ENCODE measurements around the gene TTC8.

Gene TTC8

DNA sequence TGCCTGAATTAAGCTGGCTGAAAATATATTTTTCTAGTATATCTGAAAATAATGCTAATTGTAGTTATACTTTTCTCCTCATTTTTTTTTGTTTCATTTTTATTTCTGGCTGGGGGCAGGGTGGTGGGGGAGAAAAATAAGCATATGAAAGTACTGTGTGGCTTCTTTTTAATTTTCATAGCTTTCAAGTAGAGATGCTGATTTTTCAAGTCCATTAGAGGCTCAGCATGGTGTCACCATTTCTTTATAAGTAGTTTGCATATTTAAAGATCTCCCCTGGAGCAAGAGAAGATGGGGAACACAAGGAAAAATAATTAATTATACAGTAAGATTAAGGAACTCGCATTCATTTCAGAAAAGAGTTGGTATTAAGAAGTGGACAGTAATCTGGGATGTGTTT lies 27.1 kb downstream of the TTC8 start:
- no peaks in the 10 kb centered on the region for H3K36me3 ChIP-seq (ENCODE audit: control insufficient read depth in 1 of 2, insufficient read depth in 2 of 2, low read length in 2 of 2)
- H3K9ac ChIP-seq (ENCODE audit: low read length) = no peak overlapping the region
- no peak overlapping the region for H3K4ac ChIP-seq (ENCODE audit: low read depth, low read length)
- H4K91ac ChIP-seq (ENCODE audit: low read depth, low read length) = no peak overlapping the region
- DNase-seq = no peak
- H3K14ac ChIP-seq (ENCODE audit: low read length) = no peak overlapping the region
- H4K12ac ChIP-seq (ENCODE audit: low read depth, low read length) = no peak overlapping the region
- H2BK5ac ChIP-seq (ENCODE audit: low read depth, low read length, poor library complexity) = no peak overlapping the region
- no peaks in the 10 kb centered on the region for H3K4me1 ChIP-seq (ENCODE audit: control insufficient read depth in 1 of 2, insufficient read depth in 2 of 2, low read length in 2 of 2)
- H2BK120ac ChIP-seq (ENCODE audit: insufficient read depth, low read length, poor library complexity) = no peak overlapping the region
- no peak overlapping the region for H4K8ac ChIP-seq (ENCODE audit: low read depth, low read length)
- no peaks in the 10 kb centered on the region for H3K9me3 ChIP-seq (ENCODE audit: insufficient read depth, low read depth, low read length)
- no peak overlapping the region for H2AK5ac ChIP-seq (ENCODE audit: low read length)
- H3K23ac ChIP-seq (ENCODE audit: low read length) = no peak overlapping the region
- no peak overlapping the region for H2BK12ac ChIP-seq (ENCODE audit: low read length)
- no CpG with 5 or more reads among the region's 1 CpG for WGBS (ENCODE audit: extremely low coverage, insufficient coverage, insufficient read length)
- no peaks in the 10 kb centered on the region for H3K79me1 ChIP-seq (ENCODE audit: low read length)
- H2AFZ ChIP-seq (ENCODE audit: insufficient read depth, low read length, poor library complexity) = no peak overlapping the region
- no peak overlapping the region for H3K4me3 ChIP-seq (ENCODE audit: low read depth, low read length)
- H3K27me3 ChIP-seq (ENCODE audit: insufficient read depth, low read length) = no peaks in the 10 kb centered on the region
- no peaks in the 10 kb centered on the region for H3K79me2 ChIP-seq (ENCODE audit: control insufficient read depth, insufficient read depth, low read length, poor library complexity)
- no peak overlapping the region for H3K18ac ChIP-seq (ENCODE audit: low read length)
- H3K27ac ChIP-seq (ENCODE audit: low read depth, low read length) = no peak overlapping the region
- no peak overlapping the region for H3K4me2 ChIP-seq (ENCODE audit: low read length)

DNA sequence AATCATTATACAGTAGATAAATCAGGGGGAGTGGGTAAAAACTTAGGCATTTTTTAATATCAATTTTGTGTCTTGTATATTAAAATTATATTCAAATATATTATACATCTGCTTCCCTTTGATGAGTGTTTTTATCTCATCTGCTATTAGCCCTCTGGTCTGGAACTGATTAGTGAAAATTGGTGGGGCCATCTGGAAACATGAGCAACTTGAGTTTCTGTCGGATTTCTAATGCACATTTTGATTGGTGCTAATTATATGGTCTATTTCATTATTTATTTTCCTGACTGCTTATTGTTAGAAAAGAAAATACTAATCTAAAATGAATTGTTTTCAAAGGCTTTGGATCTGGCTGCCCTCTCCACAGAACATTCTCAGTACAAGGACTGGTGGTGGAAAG lies 28.2 kb downstream of the TTC8 start:
- Histone ChIP-seq H4K8ac (ENCODE audit: low read depth, low read length) (no peak overlapping the region), H3K27ac (ENCODE audit: low read depth, low read length) (no peak overlapping the region), H2AFZ (ENCODE audit: insufficient read depth, low read length, poor library complexity) (no peak overlapping the region), H4K12ac (ENCODE audit: low read depth, low read length) (no peak overlapping the region), H3K79me1 (ENCODE audit: low read length) (no peaks in the 10 kb centered on the region), H2AK5ac (ENCODE audit: low read length) (no peak overlapping the region), H3K18ac (ENCODE audit: low read length) (no peak overlapping the region), H3K23ac (ENCODE audit: low read length) (no peak overlapping the region), H3K9me3 (ENCODE audit: insufficient read depth, low read depth, low read length) (no peaks in the 10 kb centered on the region), H3K14ac (ENCODE audit: low read length) (no peak overlapping the region), H3K4me3 (ENCODE audit: low read depth, low read length) (no peak overlapping the region), H3K79me2 (ENCODE audit: control insufficient read depth, insufficient read depth, low read length, poor library complexity) (no peaks in the 10 kb centered on the region), H3K4me1 (ENCODE audit: control insufficient read depth in 1 of 2, insufficient read depth in 2 of 2, low read length in 2 of 2) (no peaks in the 10 kb centered on the region), H4K91ac (ENCODE audit: low read depth, low read length) (no peak overlapping the region), H2BK12ac (ENCODE audit: low read length) (no peak overlapping the region), H3K27me3 (ENCODE audit: insufficient read depth, low read length) (no peaks in the 10 kb centered on the region), H3K36me3 (ENCODE audit: control insufficient read depth in 1 of 2, insufficient read depth in 2 of 2, low read length in 2 of 2) (no peaks in the 10 kb centered on the region), H3K4ac (ENCODE audit: low read depth, low read length) (no peak overlapping the region), H3K4me2 (ENCODE audit: low read length) (no peak overlapping the region), H2BK5ac (ENCODE audit: low read depth, low read length, poor library complexity) (no peak overlapping the region), H2BK120ac (ENCODE audit: insufficient read depth, low read length, poor library complexity) (no peak overlapping the region), H3K9ac (ENCODE audit: low read length) (no peak overlapping the region)
- no peak for DNase-seq
- WGBS (ENCODE audit: extremely low coverage, insufficient coverage, insufficient read length) = no CpG with 5 or more reads among the region's 1 CpG

- no peak overlapping the region for H2BK120ac ChIP-seq (ENCODE audit: insufficient read depth, low read length, poor library complexity)
- H3K36me3 ChIP-seq (ENCODE audit: control insufficient read depth in 1 of 2, insufficient read depth in 2 of 2, low read length in 2 of 2) = peaks cover 0 to 2% of the 10 kb centered on the region in 2 experiments
- H3K9ac ChIP-seq (ENCODE audit: low read length) = no peak overlapping the region
- H2AK5ac ChIP-seq (ENCODE audit: low read length) = no peak overlapping the region
- H3K79me2 ChIP-seq (ENCODE audit: control insufficient read depth, insufficient read depth, low read length, poor library complexity) = no peaks in the 10 kb centered on the region
- no peak overlapping the region for H3K23ac ChIP-seq (ENCODE audit: low read length)
- H2BK5ac ChIP-seq (ENCODE audit: low read depth, low read length, poor library complexity) = no peak overlapping the region
- no peak overlapping the region for H4K12ac ChIP-seq (ENCODE audit: low read depth, low read length)
- H4K8ac ChIP-seq (ENCODE audit: low read depth, low read length) = no peak overlapping the region
- no peaks in the 10 kb centered on the region for H3K27me3 ChIP-seq (ENCODE audit: insufficient read depth, low read length)
- no peak overlapping the region for H3K4ac ChIP-seq (ENCODE audit: low read depth, low read length)
- no peak for DNase-seq
- no peak overlapping the region for H3K4me3 ChIP-seq (ENCODE audit: low read depth, low read length)
- no peak overlapping the region for H4K91ac ChIP-seq (ENCODE audit: low read depth, low read length)
- no peak overlapping the region for H3K27ac ChIP-seq (ENCODE audit: low read depth, low read length)
- H3K18ac ChIP-seq (ENCODE audit: low read length) = no peak overlapping the region
- no peak overlapping the region for H3K14ac ChIP-seq (ENCODE audit: low read length)
- no peaks in the 10 kb centered on the region for H3K4me1 ChIP-seq (ENCODE audit: control insufficient read depth in 1 of 2, insufficient read depth in 2 of 2, low read length in 2 of 2)
- no peak overlapping the region for H2BK12ac ChIP-seq (ENCODE audit: low read length)
- H3K4me2 ChIP-seq (ENCODE audit: low read length) = no peak overlapping the region
- H2AFZ ChIP-seq (ENCODE audit: insufficient read depth, low read length, poor library complexity) = no peak overlapping the region
- H3K79me1 ChIP-seq (ENCODE audit: low read length) = no peaks in the 10 kb centered on the region
- H3K9me3 ChIP-seq (ENCODE audit: insufficient read depth, low read depth, low read length) = no peaks in the 10 kb centered on the region
These were observed 28.7 kb downstream of the TTC8 start for GRCh38 chr14:88853129-88853528.

DNA sequence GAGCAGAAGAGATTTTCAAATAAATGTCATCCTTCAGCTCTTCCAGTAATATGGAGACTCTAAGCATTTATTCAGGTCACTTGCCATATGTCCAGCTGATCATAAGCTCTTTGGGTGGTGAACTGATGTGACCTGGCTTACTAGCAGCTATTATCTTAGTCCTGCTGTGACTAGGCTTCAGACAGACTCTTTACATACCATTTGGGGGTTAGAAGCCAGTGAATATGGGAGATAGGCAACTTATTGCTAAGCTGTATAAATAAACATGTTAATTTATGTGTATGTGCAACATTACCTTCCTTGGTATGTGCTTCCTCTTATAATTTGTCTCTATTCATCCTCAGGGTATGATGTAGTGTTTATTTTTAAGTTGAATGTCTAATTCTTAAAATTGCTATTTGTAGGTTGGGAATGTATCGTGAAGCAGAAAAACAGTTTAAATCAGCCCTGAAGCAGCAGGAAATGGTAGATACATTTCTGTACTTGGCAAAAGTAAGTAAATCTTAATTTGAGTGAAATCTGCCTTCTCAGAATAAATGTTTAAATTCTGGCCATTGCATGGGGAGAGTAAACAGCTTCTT lies 32.4 kb downstream of the TTC8 start:
- Histone ChIP-seq H3K9ac (ENCODE audit: low read length) (no peak overlapping the region), H3K4me1 (ENCODE audit: control insufficient read depth in 1 of 2, insufficient read depth in 2 of 2, low read length in 2 of 2) (no peaks in the 10 kb centered on the region), H3K79me2 (ENCODE audit: control insufficient read depth, insufficient read depth, low read length, poor library complexity) (no peaks in the 10 kb centered on the region), H3K79me1 (ENCODE audit: low read length) (no peaks in the 10 kb centered on the region), H3K27ac (ENCODE audit: low read depth, low read length) (no peak overlapping the region), H3K18ac (ENCODE audit: low read length) (no peak overlapping the region), H4K91ac (ENCODE audit: low read depth, low read length) (no peak overlapping the region), H2BK12ac (ENCODE audit: low read length) (no peak overlapping the region), H2BK5ac (ENCODE audit: low read depth, low read length, poor library complexity) (no peak overlapping the region), H3K4me3 (ENCODE audit: low read depth, low read length) (no peak overlapping the region), H3K9me3 (ENCODE audit: insufficient read depth, low read depth, low read length) (no peaks in the 10 kb centered on the region), H3K27me3 (ENCODE audit: insufficient read depth, low read length) (no peaks in the 10 kb centered on the region), H2BK120ac (ENCODE audit: insufficient read depth, low read length, poor library complexity) (no peak overlapping the region), H3K4ac (ENCODE audit: low read depth, low read length) (no peak overlapping the region), H3K4me2 (ENCODE audit: low read length) (no peak overlapping the region), H4K8ac (ENCODE audit: low read depth, low read length) (no peak overlapping the region), H4K12ac (ENCODE audit: low read depth, low read length) (no peak overlapping the region), H3K36me3 (ENCODE audit: control insufficient read depth in 1 of 2, insufficient read depth in 2 of 2, low read length in 2 of 2) (peaks cover 0 to 2% of the 10 kb centered on the region in 2 experiments), H3K14ac (ENCODE audit: low read length) (no peak overlapping the region), H2AK5ac (ENCODE audit: low read length) (no peak overlapping the region), H3K23ac (ENCODE audit: low read length) (no peak overlapping the region), H2AFZ (ENCODE audit: insufficient read depth, low read length, poor library complexity) (no peak overlapping the region)
- DNase-seq = no peak
- WGBS (ENCODE audit: extremely low coverage, insufficient coverage, insufficient read length) = no CpG with 5 or more reads among the region's 1 CpG

Measured in trophoblast cell (in vitro differentiated cells and primary cell).